GM12878 (cell line): Measurements from ENCODE around the gene RAMACL. TPM values are rescaled to one million over a fixed set of nuclear protein-coding genes. Genes with fewer than 3 reads are reported as not detected.

Experiments
- ATAC-seq: fragments of 200-7000 bp; cut with Tn5 transposase; 3 replicates; pipeline ENCODE4 v1.9.1; 2020; ENCODE audit warnings: mild to moderate bottlenecking, moderate library complexity
- BruUV-seq: library from RNA; stranded (reverse); fragments of 400-500 nt; replicated peaks from 2 replicates; lab custom pipeline; 2021; lab: Mats Ljungman, UMichigan
- CTCF ChIA-PET: fragments of 300-600 bp; sonication (Branson Sonifier 250); formaldehyde crosslinking; extraction: SDS; loops from one replicate; lab custom pipeline; 2021; ENCODE audit warnings: inconsistent platforms; lab: Yijun Ruan, JAX
- POLR2A ChIA-PET: fragments of 350-600 bp; formaldehyde crosslinking; extraction: SDS; loops from one replicate; lab custom pipeline; 2021; ENCODE audit warnings: inconsistent platforms; lab: Charles Lee
- RAD21 ChIA-PET: fragments of 300-600 bp; sonication (Branson Sonifier 250); formaldehyde crosslinking; loops from one replicate; lab custom pipeline; 2023; ENCODE audit warnings: antibody characterized with exemption; ENCODE audit not compliant: unreplicated experiment; lab: Charles Lee
- SMC1A ChIA-PET: fragments of 300-600 bp; sonication (Branson Sonifier 250); formaldehyde crosslinking; loops from one replicate; lab custom pipeline; 2023; ENCODE audit not compliant: unreplicated experiment, uncharacterized antibody; lab: Charles Lee
- DNase-seq: peaks from one replicate; pipeline ENCODE4 v3.0.0-alpha.2; 2011; ENCODE audit warnings: low read depth, low spot score
- FAIRE-seq: peaks from 3 replicates; lab custom pipeline; 2011; peaks lifted over from hg19 to GRCh38; lab: Jason Lieb, UNC
- H2AFZ ChIP-seq: 2 replicates; pipeline ENCODE4 v1.6.0; 2011; ENCODE audit warnings: low read depth, low read length, control low read depth; ENCODE audit not compliant: control insufficient read depth
- H3K27ac ChIP-seq: 2 replicates; pipeline ENCODE4 v1.5.1; 2011; ENCODE audit warnings: control low read depth; ENCODE audit not compliant: control insufficient read depth, insufficient read depth
- H3K27me3 ChIP-seq, 2 experiments: replicated peaks in 1 of 2; 2 replicates each; pipeline versions ENCODE4 v1.6.0 to v1.6.1; 2011; ENCODE audit warnings: low read length in 1 of 2; ENCODE audit not compliant: control insufficient read depth in 2 of 2, insufficient read depth in 2 of 2
- H3K36me3 ChIP-seq, 2 experiments: 2 replicates each; pipeline ENCODE4 v1.5.1; 2011; ENCODE audit warnings: low read length in 1 of 2; ENCODE audit not compliant: control insufficient read depth in 2 of 2, insufficient read depth in 2 of 2
- H3K4me1 ChIP-seq: 2 replicates; pipeline ENCODE4 v1.6.1; 2011; ENCODE audit warnings: mild to moderate bottlenecking, low read length, moderate library complexity, mixed read lengths; ENCODE audit not compliant: control insufficient read depth, insufficient read depth
- H3K4me2 ChIP-seq: 2 replicates; pipeline ENCODE4 v1.6.0; 2011; ENCODE audit warnings: control low read depth; ENCODE audit not compliant: control insufficient read depth, insufficient read depth
- H3K4me3 ChIP-seq: fragments of 200-600 bp; sonication (generic); 2 replicates; pipeline ENCODE4 v1.5.1; 2016
- H3K79me2 ChIP-seq: 2 replicates; pipeline ENCODE4 v1.6.0; 2011; ENCODE audit warnings: low read length; ENCODE audit not compliant: control insufficient read depth, insufficient read depth
- H3K9ac ChIP-seq: 2 replicates; pipeline ENCODE4 v1.8.0; 2011; ENCODE audit warnings: low read length, control low read depth, mixed read lengths; ENCODE audit not compliant: control insufficient read depth, insufficient read depth
- H3K9me3 ChIP-seq: replicated peaks from 3 replicates; pipeline ENCODE4 v1.5.1; 2011; ENCODE audit warnings: mild to moderate bottlenecking, low read length; ENCODE audit not compliant: control insufficient read depth, insufficient read depth
- H4K20me1 ChIP-seq: 2 replicates; pipeline ENCODE4 v1.6.0; 2011; ENCODE audit not compliant: control insufficient read depth, insufficient read depth
- ASH2L ChIP-seq: fragments of 300-600, 200-600 bp; sonication (generic); IDR thresholded peaks from 2 replicates; pipeline ENCODE4 v1.6.1; 2017; ENCODE audit warnings: low read depth, mild to moderate bottlenecking, borderline replicate concordance
- GATAD2B ChIP-seq: fragments of 450-650 bp; conservative IDR thresholded peaks from 2 replicates; pipeline ENCODE4 v1.6.1; 2017; ENCODE audit warnings: low read depth, mild to moderate bottlenecking, moderate library complexity
- JUNB ChIP-seq: IDR thresholded peaks from 2 replicates; pipeline ENCODE4 v1.6.1; 2016; ENCODE audit warnings: antibody characterized with exemption, mild to moderate bottlenecking
- PAX5 ChIP-seq: IDR thresholded peaks from 2 replicates; pipeline ENCODE4 v1.6.1; 2011; ENCODE audit warnings: low read depth, low read length, borderline replicate concordance
- POU2F2 ChIP-seq: IDR thresholded peaks from 3 replicates; pipeline ENCODE4 v1.6.1; 2011; ENCODE audit warnings: low read depth, mild to moderate bottlenecking, low read length, borderline replicate concordance
- RAD51 ChIP-seq: fragments of 450-650 bp; IDR thresholded peaks from 2 replicates; pipeline ENCODE4 v1.6.1; 2016; ENCODE audit warnings: moderate library complexity, mild to moderate bottlenecking, inconsistent platforms
- RB1 ChIP-seq: fragments of 450-650 bp; formaldehyde crosslinking; IDR thresholded peaks from 2 replicates; pipeline ENCODE4 v1.6.1; 2017; ENCODE audit warnings: mild to moderate bottlenecking, borderline replicate concordance
- RCOR1 ChIP-seq: conservative IDR thresholded peaks from 2 replicates; pipeline ENCODE4 v1.6.1; 2012; ENCODE audit warnings: low read depth, low read length, improper control_type of control experiment
- RFX5 ChIP-seq: IDR thresholded peaks from 2 replicates; pipeline ENCODE4 v1.6.1; 2011; ENCODE audit warnings: low read depth, low read length, improper control_type of control experiment
- SIX5 ChIP-seq: IDR thresholded peaks from 2 replicates; pipeline ENCODE4 v1.6.1; 2011; ENCODE audit warnings: mild to moderate bottlenecking, low read depth, low read length, moderate library complexity; ENCODE audit not compliant: severe bottlenecking
- SKIL ChIP-seq: fragments of 450-650 bp; IDR thresholded peaks from 2 replicates; pipeline ENCODE4 v1.6.1; 2017; ENCODE audit warnings: mild to moderate bottlenecking, low read depth, inconsistent platforms; ENCODE audit not compliant: poor library complexity, severe bottlenecking
- SP1 ChIP-seq: IDR thresholded peaks from one replicate; pipeline ENCODE4 v1.6.1; 2011; ENCODE audit warnings: low read depth, low read length
- WRNIP1 ChIP-seq: IDR thresholded peaks from 2 replicates; pipeline ENCODE4 v1.6.1; 2011; ENCODE audit warnings: low read depth, low read length, improper control_type of control experiment, borderline replicate concordance
- ZNF592 ChIP-seq: fragments of 450-650 bp; IDR thresholded peaks from 2 replicates; pipeline ENCODE4 v1.6.1; 2017; ENCODE audit warnings: mild to moderate bottlenecking, moderate library complexity
- WGBS: methylation state at CpG from one replicate; pipeline ENCODE4 v1.1.6; 2016; ENCODE audit warnings: low lambda C conversion rate; ENCODE audit not compliant: insufficient replicate concordance, insufficient coverage; ENCODE audit errors: missing lambda C conversion rate; 5-methylcytosine and 5-hydroxymethylcytosine counted together
- in situ Hi-C: fragments of 300-500 bp; cut with MboI; formaldehyde crosslinking; loops from 9 replicates; pipeline ENCODE4 v1.14.3; 2018; ENCODE audit warnings: mixed read lengths
- intact Hi-C: fragments of 100-400 bp; cut with micrococcal nuclease; formaldehyde crosslinking; loops from one replicate; pipeline ENCODE4 v1.14.2; 2022; ENCODE audit not compliant: unreplicated experiment
- polyA plus RNA-seq, 11 experiments: library from polyadenylated mRNA; depleted of rRNA in 4 of 11; unstranded in 6 of 11; stranded (reverse) in 5 of 11; fragments of >200 nt; fragmentation: Nextera tagmentation in 4 of 11; fragmentation: Illumina TruSeq in 1 of 11; extraction: Ambion mirVana in 4 of 11; extraction: Trizol in 1 of 11; gene quantifications; 1 replicate in 1 of 11; 2 replicates in 10 of 11; pipeline versions ENCODE4 v1.2.1 to v1.2.3, GENCODE V29; 2011 to 2016; ENCODE audit warnings: inconsistent platforms in 2 of 11, missing spikeins in 2 of 11, low read depth in 1 of 11
- total RNA-seq, 4 experiments: library from RNA; depleted of rRNA in 3 of 4; stranded (reverse); fragments of >200 nt in 3 of 4; fragmentation: Illumina TruSeq in 1 of 4; extraction: Trizol in 1 of 4; gene quantifications; 2 replicates each; pipeline versions ENCODE4 v1.2.1 to v1.2.3, GENCODE V29; 2013 to 2021
- TF ChIP-seq, protein P1 (sequence below): fragments of 450-650 bp; IDR thresholded peaks from 2 replicates; pipeline ENCODE4 v1.6.1; 2016; ENCODE audit warnings: mild to moderate bottlenecking
- TF ChIP-seq, protein P2 (sequence below): fragments of 450-650 bp; IDR thresholded peaks from 2 replicates; pipeline ENCODE4 v1.6.1; 2016; ENCODE audit warnings: mild to moderate bottlenecking

RAMACL gene
- total and polyA plus RNA-seq, 10 of the 15 experiments (the other 5 are each of a cell fraction or from before 2014, with no cell fraction given): 0.09 to 1.3 (median 0.31) TPM; not detected in 1

DNA sequence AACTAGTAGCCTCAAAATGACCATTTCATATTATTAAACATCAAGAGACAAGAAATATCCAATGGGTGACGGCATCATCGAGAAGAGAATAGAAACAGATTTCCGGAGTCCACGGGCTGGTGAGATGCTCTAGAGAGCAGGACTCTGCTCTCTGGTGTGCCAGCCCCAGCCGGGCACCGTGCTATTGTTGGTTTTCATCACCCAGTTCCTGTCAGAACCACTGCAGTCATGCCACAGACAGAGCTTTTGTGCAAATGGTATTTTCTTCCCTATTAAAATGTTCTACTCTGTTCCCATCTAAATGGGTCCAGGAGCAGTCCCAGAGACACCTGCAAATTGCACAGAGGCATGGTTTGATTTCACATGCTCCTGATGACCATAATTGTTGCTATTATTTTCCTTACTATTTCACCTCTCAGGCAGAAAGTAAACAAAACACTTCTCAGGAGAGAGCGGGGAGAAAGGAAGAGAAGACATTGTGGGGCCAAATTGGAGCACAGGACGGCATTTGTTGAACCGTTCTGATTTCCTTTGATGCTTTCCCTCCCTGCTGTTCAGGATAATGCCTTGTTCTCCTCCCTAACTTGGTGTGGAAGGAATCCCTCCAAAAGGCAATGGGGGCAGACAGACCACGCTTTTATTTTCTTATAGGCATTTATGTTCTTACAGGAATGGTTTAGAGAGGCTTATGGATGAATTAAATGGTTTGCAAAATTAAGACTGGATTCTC lies 11.4 kb upstream of the RAMACL start:
- no peak overlapping the region for H2AFZ ChIP-seq
- no TSS peak for BruUV-seq
- no peaks in the 10 kb centered on the region for H4K20me1 ChIP-seq
- H3K27me3 ChIP-seq: no peaks in the 10 kb centered on the region
- no peak for FAIRE-seq
- ChIA-PET CTCF (no interaction called here), POLR2A (no interaction called here), RAD21 (no interaction called here), SMC1A (no interaction called here)
- no peaks in the 10 kb centered on the region for H3K4me1 ChIP-seq
- H3K4me3 ChIP-seq: no peak overlapping the region
- no peaks in the 10 kb centered on the region; the same call in 1 of the 3 replicates for H3K9me3 ChIP-seq
- no peak overlapping the region for H3K9ac ChIP-seq
- H3K79me2 ChIP-seq: no peaks in the 10 kb centered on the region
- no peak for ATAC-seq
- H3K27ac ChIP-seq: no peak overlapping the region
- in situ Hi-C loops: no loop called here
- H3K4me2 ChIP-seq: no peak overlapping the region
- no peak for DNase-seq
- intact Hi-C loops: no loop called here
- no peaks in the 10 kb centered on the region for H3K36me3 ChIP-seq
- 46% methylated on average over 10 of the region's 10 CpGs for WGBS
- no peak for TF ChIP-seq JUNB
- no peak for TF ChIP-seq RB1
- no peak for TF ChIP-seq PAX5
- TF ChIP-seq RCOR1: no peak
- TF ChIP-seq SP1: no peak
- TF ChIP-seq SKIL: no peak
- TF ChIP-seq, protein P1, sequence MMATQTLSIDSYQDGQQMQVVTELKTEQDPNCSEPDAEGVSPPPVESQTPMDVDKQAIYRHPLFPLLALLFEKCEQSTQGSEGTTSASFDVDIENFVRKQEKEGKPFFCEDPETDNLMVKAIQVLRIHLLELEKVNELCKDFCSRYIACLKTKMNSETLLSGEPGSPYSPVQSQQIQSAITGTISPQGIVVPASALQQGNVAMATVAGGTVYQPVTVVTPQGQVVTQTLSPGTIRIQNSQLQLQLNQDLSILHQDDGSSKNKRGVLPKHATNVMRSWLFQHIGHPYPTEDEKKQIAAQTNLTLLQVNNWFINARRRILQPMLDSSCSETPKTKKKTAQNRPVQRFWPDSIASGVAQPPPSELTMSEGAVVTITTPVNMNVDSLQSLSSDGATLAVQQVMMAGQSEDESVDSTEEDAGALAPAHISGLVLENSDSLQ: no peak
- no peak for TF ChIP-seq POU2F2
- TF ChIP-seq RAD51: no peak
- TF ChIP-seq ASH2L: no peak
- TF ChIP-seq RFX5: no peak
- no peak for TF ChIP-seq GATAD2B
- TF ChIP-seq ZNF592: no peak
- TF ChIP-seq WRNIP1: no peak
- TF ChIP-seq SIX5: no peak
- TF ChIP-seq, protein P2, sequence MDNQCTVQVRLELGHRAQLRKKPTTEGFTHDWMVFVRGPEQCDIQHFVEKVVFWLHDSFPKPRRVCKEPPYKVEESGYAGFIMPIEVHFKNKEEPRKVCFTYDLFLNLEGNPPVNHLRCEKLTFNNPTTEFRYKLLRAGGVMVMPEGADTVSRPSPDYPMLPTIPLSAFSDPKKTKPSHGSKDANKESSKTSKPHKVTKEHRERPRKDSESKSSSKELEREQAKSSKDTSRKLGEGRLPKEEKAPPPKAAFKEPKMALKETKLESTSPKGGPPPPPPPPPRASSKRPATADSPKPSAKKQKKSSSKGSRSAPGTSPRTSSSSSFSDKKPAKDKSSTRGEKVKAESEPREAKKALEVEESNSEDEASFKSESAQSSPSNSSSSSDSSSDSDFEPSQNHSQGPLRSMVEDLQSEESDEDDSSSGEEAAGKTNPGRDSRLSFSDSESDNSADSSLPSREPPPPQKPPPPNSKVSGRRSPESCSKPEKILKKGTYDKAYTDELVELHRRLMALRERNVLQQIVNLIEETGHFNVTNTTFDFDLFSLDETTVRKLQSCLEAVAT: no peak
